GM19372 (cell line): ENCODE measurements around the gene SPAST.
"Not testable (repeated sequence)": the region's sequence is repeated elsewhere in the genome, so short reads cannot be mapped to it uniquely, and the experiment has no call there.

Experiments
- ATAC-seq: cut with Tn5 transposase; IDR thresholded peaks from one replicate; pipeline ENCODE4 v1.9.1; 2021; ENCODE audit warnings: mild to moderate bottlenecking, low read depth, moderate library complexity; ENCODE audit not compliant: unreplicated experiment

SPAST gene, protein sequence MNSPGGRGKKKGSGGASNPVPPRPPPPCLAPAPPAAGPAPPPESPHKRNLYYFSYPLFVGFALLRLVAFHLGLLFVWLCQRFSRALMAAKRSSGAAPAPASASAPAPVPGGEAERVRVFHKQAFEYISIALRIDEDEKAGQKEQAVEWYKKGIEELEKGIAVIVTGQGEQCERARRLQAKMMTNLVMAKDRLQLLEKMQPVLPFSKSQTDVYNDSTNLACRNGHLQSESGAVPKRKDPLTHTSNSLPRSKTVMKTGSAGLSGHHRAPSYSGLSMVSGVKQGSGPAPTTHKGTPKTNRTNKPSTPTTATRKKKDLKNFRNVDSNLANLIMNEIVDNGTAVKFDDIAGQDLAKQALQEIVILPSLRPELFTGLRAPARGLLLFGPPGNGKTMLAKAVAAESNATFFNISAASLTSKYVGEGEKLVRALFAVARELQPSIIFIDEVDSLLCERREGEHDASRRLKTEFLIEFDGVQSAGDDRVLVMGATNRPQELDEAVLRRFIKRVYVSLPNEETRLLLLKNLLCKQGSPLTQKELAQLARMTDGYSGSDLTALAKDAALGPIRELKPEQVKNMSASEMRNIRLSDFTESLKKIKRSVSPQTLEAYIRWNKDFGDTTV

DNA sequence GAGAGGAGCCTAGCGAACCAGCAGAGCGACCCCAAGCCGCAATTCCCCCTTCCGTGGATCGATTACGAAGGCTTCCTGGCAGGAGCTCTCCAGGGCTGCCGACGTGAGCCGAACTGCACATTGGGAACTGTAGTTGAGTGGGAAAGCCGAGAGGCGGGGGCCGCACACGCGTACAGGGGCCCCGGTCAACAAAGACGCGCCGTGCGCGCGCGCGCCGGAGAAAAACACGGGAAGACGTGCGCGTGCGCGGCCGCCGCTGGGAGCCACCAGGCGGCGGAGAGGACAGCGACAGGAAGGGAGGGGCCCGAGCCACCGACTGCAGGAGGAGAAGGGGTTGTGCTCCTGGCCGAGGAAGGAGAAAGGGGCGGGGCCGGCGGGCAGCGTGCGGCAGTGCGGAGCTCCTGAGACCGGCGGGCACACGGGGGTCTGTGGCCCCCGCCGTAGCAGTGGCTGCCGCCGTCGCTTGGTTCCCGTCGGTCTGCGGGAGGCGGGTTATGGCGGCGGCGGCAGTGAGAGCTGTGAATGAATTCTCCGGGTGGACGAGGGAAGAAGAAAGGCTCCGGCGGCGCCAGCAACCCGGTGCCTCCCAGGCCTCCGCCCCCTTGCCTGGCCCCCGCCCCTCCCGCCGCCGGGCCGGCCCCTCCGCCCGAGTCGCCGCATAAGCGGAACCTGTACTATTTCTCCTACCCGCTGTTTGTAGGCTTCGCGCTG, at the start of gene SPAST:
SPAST (plus strand) TSS at position 247 of the 711 bp plus-strand sequence; CDS start at position 523, 276 bp downstream.
- peak; percentile 96 for ATAC-seq

DNA sequence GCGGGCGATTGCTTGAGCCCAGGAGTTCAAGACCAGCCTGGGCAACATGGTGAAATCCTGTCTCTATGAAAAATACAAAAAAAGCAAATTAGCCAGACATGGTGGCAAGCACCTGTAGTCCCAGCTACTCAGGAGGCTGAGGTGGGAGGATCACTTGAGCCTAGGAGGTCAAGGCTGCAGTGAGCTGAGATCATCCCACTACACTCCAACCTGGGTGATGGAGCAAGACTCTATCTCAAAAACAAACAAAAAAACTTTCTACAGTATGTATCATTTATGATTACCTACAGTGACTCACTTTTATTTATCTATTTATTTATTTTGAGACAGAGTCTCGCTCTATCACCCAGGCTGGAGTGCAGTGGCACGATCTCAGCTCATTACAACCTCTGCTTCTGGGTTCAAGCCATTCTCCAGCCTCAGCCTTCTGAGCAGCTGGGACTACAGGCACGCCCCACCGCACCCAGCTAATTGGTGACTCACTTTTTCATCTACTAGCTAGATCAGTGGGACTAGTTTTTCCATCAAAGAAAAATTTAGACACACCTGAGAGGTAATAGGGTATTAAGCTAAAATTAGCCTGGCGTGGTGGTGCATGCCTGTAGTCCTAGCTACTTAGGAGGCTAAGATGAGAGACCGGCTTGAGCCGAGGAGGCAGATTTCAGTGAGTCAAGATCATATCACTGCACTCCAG, 44.4 kb upstream of the SPAST start:
- ATAC-seq: not testable (repeated sequence)

DNA sequence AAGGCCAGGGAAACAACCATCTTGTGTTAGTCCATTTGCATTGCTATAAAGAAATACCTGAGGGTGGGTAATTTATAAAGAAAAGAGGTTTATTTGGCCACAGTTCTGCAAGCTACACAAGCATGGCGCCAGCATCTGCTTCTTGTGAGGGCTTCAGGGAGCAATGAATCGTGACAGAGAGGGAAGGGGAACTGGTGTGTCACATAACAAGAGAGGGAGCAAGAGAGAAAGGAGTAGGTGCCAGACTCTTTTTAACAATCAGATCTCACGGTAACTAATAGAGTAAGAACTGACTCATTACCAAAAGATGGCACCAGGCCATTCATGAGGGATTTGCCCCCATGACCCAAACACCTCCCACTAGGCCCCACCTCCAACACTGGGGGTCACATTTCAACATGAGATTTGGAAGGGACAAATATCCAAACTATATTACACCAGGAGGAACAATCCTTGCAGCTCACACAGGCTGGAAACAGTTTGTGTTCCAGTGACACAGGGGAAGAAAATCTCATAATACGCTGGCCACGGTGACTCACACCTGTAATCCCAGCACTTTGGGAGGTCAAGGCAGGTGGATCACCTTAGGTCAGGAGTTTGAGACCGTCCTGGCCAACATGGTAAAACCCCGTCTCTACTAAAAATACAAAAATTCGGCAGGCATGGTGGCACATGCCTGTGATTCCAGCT, 29.0 kb upstream of the SPAST start:
- ATAC-seq: not testable (repeated sequence)

DNA sequence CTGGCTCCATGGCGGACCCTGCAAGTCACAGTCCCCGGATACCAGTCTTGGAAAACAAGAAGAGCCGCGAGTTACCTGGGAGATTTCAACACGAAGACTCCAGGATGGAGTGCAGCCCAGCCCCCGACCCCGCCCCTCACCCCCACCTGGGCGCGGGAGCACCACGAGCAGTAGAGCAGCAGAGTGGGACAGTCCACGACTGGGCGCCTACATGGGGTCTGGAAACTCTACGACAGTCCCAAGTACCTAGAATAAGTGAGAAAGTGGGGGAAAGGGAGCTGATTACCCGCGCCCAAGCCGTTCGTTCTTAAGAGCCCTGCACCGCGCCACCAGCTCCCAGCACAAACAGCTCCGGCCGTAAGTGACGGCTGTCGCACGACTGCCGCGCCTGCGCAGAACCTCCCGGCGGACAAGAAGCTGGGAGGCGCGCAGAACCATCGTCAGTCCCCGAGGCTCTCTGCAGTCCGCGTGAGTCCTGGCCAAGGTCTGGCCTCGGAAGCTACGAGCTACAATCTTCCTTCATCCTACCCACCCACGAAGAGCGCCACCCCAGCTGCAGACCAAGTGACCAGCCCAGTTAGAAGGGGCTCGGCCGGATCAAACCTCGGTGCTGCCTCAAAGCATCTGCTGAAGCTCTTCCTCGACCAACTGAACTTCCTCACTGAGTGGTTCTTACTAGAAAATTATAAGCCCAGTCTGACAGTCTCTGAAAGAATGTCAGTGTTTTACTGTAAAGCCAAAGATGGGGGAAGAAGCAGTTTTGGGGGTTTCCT, 23.7 kb upstream of the SPAST start, which contains the start of gene DPY30:
DPY30 (minus strand) TSS at position 359 of the 773 bp plus-strand sequence; CDS start at position 10, 349 bp downstream.
- ATAC-seq: peak; percentile 92

DNA sequence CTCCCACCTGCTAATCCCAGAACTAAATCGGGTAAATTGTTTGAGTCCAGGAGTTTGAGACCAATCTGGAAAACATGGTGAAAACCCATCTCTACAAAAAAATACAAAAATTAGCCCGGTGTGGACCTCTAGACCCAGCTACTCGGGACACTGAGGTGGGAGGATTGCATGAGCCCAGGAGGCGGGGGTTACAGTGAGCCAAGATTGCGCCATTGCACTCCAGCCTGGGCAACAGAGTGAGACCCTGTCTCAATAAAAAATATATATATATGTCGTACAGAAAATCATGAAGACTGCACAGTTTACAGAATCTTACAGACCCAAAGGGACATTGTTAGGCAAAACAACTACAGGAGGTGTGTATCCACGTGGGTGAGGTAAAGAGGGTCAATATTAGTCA, 19.8 kb upstream of the SPAST start:
- no peak for ATAC-seq

DNA sequence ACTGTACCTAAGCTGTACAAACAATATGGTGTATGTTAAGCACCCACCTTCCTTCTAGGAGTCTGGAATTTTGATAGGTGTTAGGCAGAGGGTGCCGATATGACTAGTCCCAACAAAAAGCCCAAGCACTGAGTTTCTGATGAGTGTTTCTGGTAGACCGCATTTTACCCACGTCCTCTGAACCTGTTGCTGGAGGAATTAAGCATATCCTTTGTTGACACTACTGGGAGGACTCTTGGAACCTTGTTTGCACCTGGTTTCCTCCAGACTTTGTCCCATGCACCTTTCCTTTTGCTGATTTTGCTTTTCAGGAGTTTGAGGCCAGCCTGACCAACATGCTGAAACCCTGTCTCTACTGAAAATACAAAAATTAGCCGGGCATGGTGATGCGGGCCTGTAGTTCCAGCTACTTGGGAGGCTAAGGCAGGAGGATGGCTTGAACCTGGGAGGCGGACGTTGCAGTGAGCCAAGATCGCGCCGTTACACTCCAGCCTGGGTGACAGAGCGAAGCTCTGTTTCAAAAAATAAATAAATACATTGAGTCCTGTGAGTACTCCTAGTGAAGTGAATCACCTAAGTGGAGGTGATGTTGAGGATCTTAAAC, 11.4 kb upstream of the SPAST start:
- ATAC-seq: no peak

DNA sequence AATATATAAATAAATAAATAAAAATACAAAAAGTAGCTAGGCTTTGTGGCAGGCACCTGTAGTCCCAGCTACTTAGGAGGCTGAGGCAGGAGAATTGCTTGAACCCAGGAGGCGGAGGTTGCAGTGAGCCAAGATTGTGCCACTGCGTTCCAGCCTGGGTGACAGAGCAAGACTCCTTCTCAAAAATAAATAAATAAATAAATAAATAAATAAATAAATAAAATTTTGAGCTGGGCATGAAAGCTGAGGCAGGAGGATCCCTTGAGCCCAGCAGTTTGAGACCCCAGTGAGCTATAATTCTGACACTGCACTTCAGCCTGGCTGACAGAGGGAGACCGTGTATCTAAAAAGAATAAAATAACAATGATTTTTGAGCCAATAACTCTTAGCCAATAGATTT, 8.8 kb upstream of the SPAST start:
- not testable (repeated sequence) for ATAC-seq

DNA sequence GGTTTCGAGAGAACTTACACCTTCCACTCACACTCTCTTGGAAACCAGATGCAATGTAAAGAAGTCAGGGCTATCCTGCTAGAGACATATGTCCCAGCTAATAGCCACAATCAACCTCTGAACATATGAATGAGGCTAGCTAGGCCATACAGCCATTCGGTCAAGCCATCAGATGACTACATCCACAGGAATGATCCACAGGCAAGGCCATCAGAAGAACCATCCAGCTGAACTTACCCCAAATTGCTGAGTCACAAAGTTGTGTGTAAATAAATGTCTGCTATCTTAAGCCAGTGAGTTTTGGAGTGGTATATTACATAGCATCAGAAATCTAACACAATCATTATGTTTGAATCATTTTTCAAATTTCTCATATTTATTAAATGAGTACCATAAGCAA, 5.2 kb upstream of the SPAST start:
- no peak for ATAC-seq

DNA sequence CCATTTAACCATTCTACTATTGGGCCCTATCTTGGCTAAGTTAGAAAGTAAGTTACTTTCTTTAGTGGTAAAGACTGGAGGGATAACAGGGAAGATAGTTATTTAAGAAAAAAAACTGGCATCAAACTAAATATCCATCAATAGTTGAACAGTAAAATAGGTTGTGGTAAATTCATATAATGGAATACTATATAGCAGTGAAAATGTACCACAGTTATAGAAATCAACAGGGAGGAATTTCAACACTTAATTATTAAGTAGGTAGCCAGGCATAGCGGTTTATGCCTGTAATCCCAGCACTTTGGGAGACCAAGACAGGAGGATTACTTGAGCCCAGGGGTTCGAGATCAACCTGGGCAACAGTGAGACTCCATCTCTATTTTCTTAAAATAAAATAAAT, 3.1 kb upstream of the SPAST start:
- no peak for ATAC-seq

DNA sequence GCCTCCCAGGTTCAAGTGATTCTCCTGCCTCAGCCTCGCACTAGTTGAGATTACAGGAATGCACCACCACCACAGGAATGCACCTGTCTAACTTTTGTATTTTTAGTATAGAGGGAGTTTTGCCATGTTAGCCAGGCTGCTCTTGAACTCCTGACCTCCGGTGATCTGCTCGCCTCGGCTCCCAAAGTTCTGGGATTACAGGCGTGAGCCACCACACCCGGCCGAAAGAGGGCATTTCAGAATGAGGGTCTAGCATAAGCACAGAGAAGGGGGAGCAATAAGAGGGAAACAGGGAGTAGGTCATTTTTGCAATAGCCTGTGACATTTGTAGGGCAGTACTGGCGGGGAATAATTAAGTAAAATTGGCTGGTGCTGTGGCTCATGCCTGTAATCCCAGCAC, 1.9 kb upstream of the SPAST start:
- no peak for ATAC-seq

DNA sequence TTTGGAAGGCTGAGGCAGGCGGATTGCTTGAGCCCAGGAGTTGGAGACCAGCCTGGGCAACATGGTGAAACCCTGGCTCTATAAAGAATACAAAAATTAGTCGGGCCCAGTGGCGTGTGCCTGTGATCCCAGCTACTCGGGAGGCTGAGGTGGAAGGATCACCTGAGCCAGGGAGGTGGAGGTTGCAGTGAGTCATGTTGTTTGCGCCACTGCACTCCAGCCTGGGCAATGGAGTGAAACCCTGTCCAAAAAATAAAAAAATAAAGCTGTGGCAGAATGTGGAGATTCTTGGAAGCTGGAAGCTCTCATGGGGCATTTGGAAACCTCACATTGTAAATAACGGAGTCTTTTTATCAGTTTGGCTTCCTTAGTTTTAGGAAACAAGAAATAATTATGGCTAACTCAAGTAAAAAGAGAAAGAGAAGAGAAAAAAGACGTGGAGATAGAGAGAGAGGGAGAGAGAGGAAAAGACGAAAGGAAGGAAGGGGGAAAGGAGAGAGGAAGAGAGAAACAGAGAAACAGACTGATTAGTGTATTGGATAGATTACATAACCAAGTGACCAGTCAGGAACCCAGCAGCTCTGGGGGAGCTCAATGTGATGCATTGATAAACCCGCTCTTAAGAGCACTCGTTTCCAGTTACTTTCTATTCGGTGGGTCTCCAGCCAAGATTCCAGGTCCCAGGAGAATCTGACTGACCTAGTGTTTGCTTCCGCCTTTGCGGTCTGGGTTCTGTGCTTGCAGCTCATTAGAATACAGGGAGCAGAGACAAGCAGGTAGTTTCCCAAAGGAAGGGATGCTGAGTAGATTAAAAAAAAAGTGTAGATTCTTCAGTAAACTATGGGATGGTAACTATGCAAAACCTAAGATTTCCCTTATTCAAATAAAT, 1.1 kb upstream of the SPAST start:
- no peak for ATAC-seq

DNA sequence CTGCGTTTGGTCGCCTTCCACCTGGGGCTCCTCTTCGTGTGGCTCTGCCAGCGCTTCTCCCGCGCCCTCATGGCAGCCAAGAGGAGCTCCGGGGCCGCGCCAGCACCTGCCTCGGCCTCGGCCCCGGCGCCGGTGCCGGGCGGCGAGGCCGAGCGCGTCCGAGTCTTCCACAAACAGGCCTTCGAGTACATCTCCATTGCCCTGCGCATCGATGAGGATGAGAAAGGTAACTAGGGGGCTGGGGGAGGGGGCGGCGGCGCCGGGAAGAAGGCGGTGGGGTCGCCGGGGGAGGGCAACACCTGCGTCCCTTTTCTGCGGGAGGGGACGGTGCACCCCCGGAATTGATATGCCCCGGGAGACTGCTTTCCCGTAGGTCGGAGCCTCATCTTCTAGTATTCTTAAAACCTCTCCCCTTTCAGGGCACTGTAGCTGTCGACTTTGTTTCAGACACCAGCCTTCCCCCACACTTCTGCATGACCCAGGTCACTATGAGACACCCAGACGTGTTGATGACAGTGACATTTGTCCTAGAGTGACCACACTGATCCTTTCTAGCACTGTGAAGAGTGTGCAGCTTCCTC, 755 bp downstream of the SPAST start:
- ATAC-seq: peak; percentile 6

DNA sequence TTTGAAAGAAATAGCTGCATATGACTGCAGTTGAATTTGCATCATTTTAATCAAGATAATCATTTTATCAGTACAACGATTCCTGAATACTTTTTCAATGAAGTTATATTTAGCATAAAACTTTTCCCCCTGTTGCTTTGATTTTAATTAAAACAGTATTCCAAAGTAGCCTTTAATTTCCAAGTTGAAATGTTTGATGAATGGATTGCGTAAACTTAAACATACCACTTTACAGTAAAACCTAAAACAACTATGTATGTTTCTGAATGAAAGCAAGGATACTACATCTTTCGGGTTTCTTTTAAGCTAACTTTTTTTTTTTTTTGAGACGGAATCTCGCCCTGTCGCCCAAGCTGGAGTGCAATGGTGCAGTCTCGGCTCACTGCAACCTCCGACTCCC, 1.4 kb downstream of the SPAST start:
- ATAC-seq: no peak

DNA sequence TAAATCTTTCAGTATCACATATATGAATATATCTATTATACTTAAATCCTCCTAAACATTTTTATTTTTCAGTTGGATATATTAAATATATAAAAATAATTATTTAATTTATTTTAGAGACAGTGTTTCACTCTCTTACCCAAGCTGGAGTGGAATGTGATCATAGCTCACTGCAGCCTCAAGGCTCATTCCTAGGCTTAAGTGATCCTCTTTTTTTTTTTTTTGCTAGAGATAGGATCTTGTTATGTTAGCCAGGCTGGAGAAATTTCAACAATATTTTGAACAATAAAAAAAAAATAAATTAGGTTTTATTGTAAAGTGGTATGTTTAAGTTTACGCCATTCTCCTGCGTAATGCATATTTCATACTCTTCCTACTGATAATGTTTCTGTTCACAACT, 4.2 kb downstream of the SPAST start:
- ATAC-seq: no peak

DNA sequence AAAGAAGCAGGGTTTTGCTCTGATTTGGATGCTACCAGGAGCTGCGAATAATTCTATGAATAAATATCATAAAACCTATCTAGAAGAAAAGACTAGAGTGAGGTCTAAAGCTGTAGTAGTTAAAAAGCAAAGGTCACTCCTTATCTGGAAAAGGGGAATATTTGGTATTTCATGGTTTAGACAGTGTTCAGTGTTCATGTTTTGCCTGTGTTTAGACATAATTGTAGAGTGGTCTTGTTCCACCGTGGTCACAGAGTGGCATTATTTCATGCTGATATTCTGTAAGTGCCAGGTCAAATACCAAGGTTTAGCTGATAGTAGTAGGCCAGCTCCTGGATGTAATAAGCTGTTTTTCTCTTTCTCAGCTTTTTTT, 10.8 kb downstream of the SPAST start:
- no peak for ATAC-seq

DNA sequence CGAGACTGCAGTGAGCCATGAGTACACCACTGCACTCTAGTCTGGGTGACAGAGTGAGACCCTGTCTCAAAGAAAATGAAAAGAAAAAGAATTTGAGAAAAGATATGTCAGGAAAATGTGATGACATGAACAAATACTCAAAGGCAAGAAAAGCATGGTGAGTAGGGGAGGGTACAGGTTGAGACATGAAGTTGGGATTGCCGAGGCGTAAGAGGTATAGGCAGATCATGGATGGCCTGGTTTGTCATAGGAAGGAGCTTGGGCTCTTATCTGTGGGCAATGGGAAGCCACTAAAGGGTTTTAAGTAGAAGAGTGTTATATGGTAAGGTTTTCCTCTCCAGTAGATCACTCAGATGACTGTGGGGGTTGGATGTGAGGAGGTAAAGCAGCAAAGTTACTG, 32.3 kb downstream of the SPAST start:
- ATAC-seq: no peak

DNA sequence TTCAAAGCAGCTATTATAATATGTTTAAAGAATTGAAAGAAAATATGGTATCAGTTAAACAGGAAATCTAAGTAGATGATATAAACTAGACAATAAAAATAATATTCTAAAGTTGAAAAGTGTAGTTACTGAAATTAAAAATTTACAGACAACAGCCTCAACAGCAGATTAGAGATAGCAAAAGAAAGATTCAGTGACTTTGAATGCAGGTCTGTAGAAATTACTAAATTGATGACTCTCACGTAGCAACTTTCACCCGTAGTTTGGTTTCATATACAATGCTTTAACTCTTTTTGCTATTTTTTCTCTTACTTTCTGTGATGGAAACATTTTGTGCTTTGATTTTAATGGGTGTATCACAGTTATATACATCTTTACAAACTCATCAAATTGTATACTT, 44.8 kb downstream of the SPAST start:
- ATAC-seq: no peak

DNA sequence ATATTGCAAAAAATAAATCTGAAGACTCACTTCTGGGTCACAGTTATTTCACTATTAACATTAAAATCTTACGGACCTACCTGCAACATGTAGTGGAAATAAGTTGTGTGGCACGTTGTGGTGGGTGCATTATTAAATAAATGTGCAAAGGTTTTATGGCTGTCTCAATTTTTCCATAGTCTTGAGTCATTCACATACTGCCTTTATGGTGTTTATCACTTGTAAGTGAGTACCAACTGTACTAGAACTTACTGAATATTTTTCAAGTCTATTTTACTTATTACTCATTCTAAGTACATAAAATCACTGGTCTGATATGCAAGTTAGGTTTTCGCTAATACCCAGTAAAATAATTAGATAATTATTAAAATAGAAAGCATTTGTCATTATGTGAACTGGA, 54.7 kb downstream of the SPAST start:
- no peak for ATAC-seq
